GM23248 (cell line): ENCODE measurements around the gene KAT14.

Experiments used
- EZH2 ChIP-seq: fragments of 200-600 bp; sonication (generic); IDR thresholded peaks from 2 replicates; pipeline ENCODE4 v1.6.1; 2018; ENCODE audit warnings: antibody characterized with exemption, mild to moderate bottlenecking; ENCODE audit not compliant: insufficient read depth, poor library complexity, severe bottlenecking
- EZH2phosphoT487 ChIP-seq: fragments of 200-600 bp; sonication (generic); IDR thresholded peaks from 2 replicates; pipeline ENCODE4 v1.6.1; 2018; ENCODE audit warnings: antibody characterized with exemption, moderate library complexity, mild to moderate bottlenecking, low read depth; ENCODE audit not compliant: insufficient read depth

GRCh38 chr20:18195931-18196330 lies 58.3 kb downstream of the KAT14 start:
- TF ChIP-seq EZH2 (no peak), EZH2phosphoT487 (no peak)
